ENCODE measurements around the gene RPRD1A.
A peak's percentile ranks its signal among the peaks of the same experiment; 100 is the strongest.
"Not testable (repeated sequence)": the region's sequence is repeated elsewhere in the genome, so short reads cannot be mapped to it uniquely, and the experiment has no call there.

RPRD1A gene

GRCh38 chr18:36025025-36025424, 42.3 kb downstream of the RPRD1A start:
- DNase-seq = no peak

GRCh38 chr18:36024241-36024640, 43.1 kb downstream of the RPRD1A start:
- not testable (repeated sequence) for DNase-seq

GRCh38 chr18:36023336-36023735, 44.0 kb downstream of the RPRD1A start:
- DNase-seq = no peak

GRCh38 chr18:36020174-36020711, 47.1 kb downstream of the RPRD1A start:
- no peak for DNase-seq

- no peak for DNase-seq
These were observed 50.1 kb downstream of the RPRD1A start for GRCh38 chr18:36017232-36017631.

- no peak for DNase-seq
These were observed 51.7 kb downstream of the RPRD1A start for GRCh38 chr18:36015629-36016028.

- DNase-seq = no peak
These were observed 54.5 kb downstream of the RPRD1A start for GRCh38 chr18:36012891-36013290.

GRCh38 chr18:36009214-36009613, 58.1 kb downstream of the RPRD1A start:
- no peak for DNase-seq

GRCh38 chr18:36006997-36007396, 60.4 kb downstream of the RPRD1A start:
- no peak for DNase-seq

- DNase-seq = no peak
These were observed 67.4 kb downstream of the RPRD1A start for GRCh38 chr18:35999925-36000324.

GRCh38 chr18:35998967-35999366, 68.4 kb downstream of the RPRD1A start:
- no peak for DNase-seq

- DNase-seq = no peak
These were observed 74.3 kb downstream of the RPRD1A start for GRCh38 chr18:35993013-35993412.

GRCh38 chr18:35991696-35992095, 75.7 kb downstream of the RPRD1A start:
- no peak for DNase-seq

- DNase-seq = no peak
These were observed 83.5 kb downstream of the RPRD1A start for GRCh38 chr18:35983818-35984217.

GRCh38 chr18:35983147-35983546, 84.2 kb downstream of the RPRD1A start:
- no peak for DNase-seq

GRCh38 chr18:35982409-35983114, 84.8 kb downstream of the RPRD1A start:
- no peak for DNase-seq

- no peak for DNase-seq
These were observed 88.2 kb downstream of the RPRD1A start for GRCh38 chr18:35979112-35979511.

GRCh38 chr18:35974181-35974580, 93.2 kb downstream of the RPRD1A start:
- DNase-seq = no peak

GRCh38 chr18:35973650-35974049, 93.7 kb downstream of the RPRD1A start:
- no peak for DNase-seq

- DNase-seq = peak; percentile 93
These were observed 95.0 kb downstream of the RPRD1A start, which contains the start of gene RMP24 for GRCh38 chr18:35972197-35973000. RMP24 (plus strand) TSS chr18:35972679.

- peak; percentile 18 for DNase-seq
These were observed 95.6 kb downstream of the RPRD1A start for GRCh38 chr18:35971661-35972196.

- DNase-seq = no peak
These were observed 97.7 kb downstream of the RPRD1A start for GRCh38 chr18:35969676-35970075.

GRCh38 chr18:35968278-35968880, 99.0 kb downstream of the RPRD1A start:
- no peak for DNase-seq

Measured in NCI-H774 (cell line).